ENCODE data around the gene MYO6. TPM values are rescaled to one million over a fixed set of nuclear protein-coding genes. Genes with fewer than 3 reads are reported as not detected.
"Not testable (repeated sequence)": the region's sequence is repeated elsewhere in the genome, so short reads cannot be mapped to it uniquely, and the experiment has no call there.

The MYO6 gene
- total RNA-seq (2014; rRNA removed; shearing (Covaris generic)) = 2.2 and 8.2 TPM in 2 replicates

- DNase-seq (ENCODE audit: low read depth) = peak; percentile 69
These were observed at the start of gene MYO6 for GRCh38 chr6:75748743-75749538. Gene MYO6 (plus strand): TSS chr6:75749239. CDS start chr6:75817548, 68,309 bp downstream.

- DNase-seq (ENCODE audit: low read depth) = not testable (repeated sequence)
These were observed 40.7 kb upstream of the MYO6 start for GRCh38 chr6:75708334-75708733.

GRCh38 chr6:75711173-75711572 lies 37.9 kb upstream of the MYO6 start:
- no peak for DNase-seq (ENCODE audit: low read depth)

GRCh38 chr6:75719133-75719532 lies 29.9 kb upstream of the MYO6 start:
- no peak for DNase-seq (ENCODE audit: low read depth)

GRCh38 chr6:75723382-75723781 lies 25.7 kb upstream of the MYO6 start:
- DNase-seq (ENCODE audit: low read depth) = no peak

GRCh38 chr6:75727206-75727605 lies 21.8 kb upstream of the MYO6 start:
- no peak for DNase-seq (ENCODE audit: low read depth)

GRCh38 chr6:75731029-75731428 lies 18.0 kb upstream of the MYO6 start:
- DNase-seq (ENCODE audit: low read depth) = not testable (repeated sequence)

GRCh38 chr6:75735491-75736186 lies 13.4 kb upstream of the MYO6 start:
- peak; percentile 81 for DNase-seq (ENCODE audit: low read depth)

GRCh38 chr6:75743971-75744370 lies 5.1 kb upstream of the MYO6 start:
- DNase-seq (ENCODE audit: low read depth) = no peak

- no peak for DNase-seq (ENCODE audit: low read depth)
These were observed 3.6 kb upstream of the MYO6 start for GRCh38 chr6:75745404-75745803.

GRCh38 chr6:75746221-75746620 lies 2.8 kb upstream of the MYO6 start:
- no peak for DNase-seq (ENCODE audit: low read depth)

- DNase-seq (ENCODE audit: low read depth) = no peak
These were observed 1.7 kb upstream of the MYO6 start for GRCh38 chr6:75747152-75747992.

GRCh38 chr6:75748003-75748742 lies 866 bp upstream of the MYO6 start:
- DNase-seq (ENCODE audit: low read depth) = no peak

- DNase-seq (ENCODE audit: low read depth) = peak; percentile 80
These were observed 2.4 kb downstream of the MYO6 start for GRCh38 chr6:75751443-75751842.

GRCh38 chr6:75752365-75752764 lies 3.3 kb downstream of the MYO6 start:
- DNase-seq (ENCODE audit: low read depth) = peak; percentile 59

GRCh38 chr6:75755704-75756103 lies 6.7 kb downstream of the MYO6 start:
- no peak for DNase-seq (ENCODE audit: low read depth)

- DNase-seq (ENCODE audit: low read depth) = no peak
These were observed 8.3 kb downstream of the MYO6 start for GRCh38 chr6:75757295-75757694.

- DNase-seq (ENCODE audit: low read depth) = no peak
These were observed 9.0 kb downstream of the MYO6 start for GRCh38 chr6:75758061-75758460.

- DNase-seq (ENCODE audit: low read depth) = peak; percentile 24
These were observed 10.2 kb downstream of the MYO6 start for GRCh38 chr6:75759207-75759606.

- no peak for DNase-seq (ENCODE audit: low read depth)
These were observed 11.3 kb downstream of the MYO6 start for GRCh38 chr6:75760320-75760719.

GRCh38 chr6:75761489-75761888 lies 12.4 kb downstream of the MYO6 start:
- no peak for DNase-seq (ENCODE audit: low read depth)

All from M059J (cell line).